Hair follicular keratinocyte (primary cell): ENCODE data around the gene VIP. TPM values are rescaled to one million over a fixed set of nuclear protein-coding genes. Genes with fewer than 3 reads are reported as not detected.

Source experiments
- total RNA-seq: library from RNA; depleted of rRNA; stranded (reverse); fragments of >200 nt; gene quantifications from 2 replicates; pipeline ENCODE4 v1.2.3, GENCODE V29; 2015

VIP gene
- not detected in 2 replicates for total RNA-seq

GRCh38 chr6:152750694-152751093 lies at the start of gene VIP:
Gene VIP, plus strand, starts transcription at chr6:152750797. Its CDS starts 1,381 bp downstream, at chr6:152752178.

Other genes with a start within 250 kb of the VIP start
- gene SYNE1, start 113.4 kb upstream of the VIP start, total RNA-seq: 4.6 and 7.6 TPM in 2 replicates
- gene MYCT1, start 52.9 kb upstream of the VIP start, total RNA-seq: not detected in 2 replicates
- 6.9 and 14.4 TPM in 2 replicates for gene FBXO5, start 232.2 kb downstream of the VIP start, total RNA-seq